GM23338 (cell line): ENCODE data around the gene DNAJC15.

Source experiments
- CREB1 ChIP-seq: fragments of 250-450 bp; sonication (Bioruptor Pico); IDR thresholded peaks from 2 replicates; pipeline ENCODE4 v1.5.0; 2020; ENCODE audit warnings: low read depth, mild to moderate bottlenecking, moderate library complexity
- EZH2 ChIP-seq: fragments of 200-600 bp; sonication (generic); IDR thresholded peaks from one replicate; pipeline ENCODE4 v1.8.0; 2017; ENCODE audit warnings: antibody characterized with exemption, mild to moderate bottlenecking, low read depth; ENCODE audit not compliant: unreplicated experiment
- EZH2phosphoT487 ChIP-seq: fragments of 200-600 bp; sonication (generic); IDR thresholded peaks from one replicate; pipeline ENCODE4 v1.8.1; 2018; ENCODE audit warnings: antibody characterized with exemption; ENCODE audit not compliant: unreplicated experiment
- JUNB ChIP-seq: IDR thresholded peaks from one replicate; pipeline ENCODE4 v1.6.1; 2016; ENCODE audit warnings: antibody characterized with exemption; ENCODE audit not compliant: unreplicated experiment
- NANOG ChIP-seq: IDR thresholded peaks from 2 replicates; pipeline ENCODE4 v1.6.1; 2016; ENCODE audit warnings: antibody characterized with exemption, borderline replicate concordance
- POLR2AphosphoS5 ChIP-seq: IDR thresholded peaks from 2 replicates; pipeline ENCODE4 v1.6.1; 2016; ENCODE audit warnings: antibody characterized with exemption, low read depth
- STAT1 ChIP-seq: IDR thresholded peaks from one replicate; pipeline ENCODE4 v1.6.1; 2016; ENCODE audit warnings: antibody characterized with exemption; ENCODE audit not compliant: unreplicated experiment
- ZNF114 ChIP-seq: fragments of 250-450 bp; sonication (Bioruptor Pico); IDR thresholded peaks from 2 replicates; pipeline ENCODE4 v1.5.0; 2020; ENCODE audit warnings: mild to moderate bottlenecking, moderate library complexity
- TF ChIP-seq, protein P1 (sequence below), 2 experiments: fragments of 200-600 bp in 1 of 2; sonication (generic) in 1 of 2; conservative IDR thresholded peaks; 2 replicates each; pipeline versions ENCODE4 v1.5.1 to v1.6.1; 2016 to 2017; ENCODE audit warnings: antibody characterized with exemption in 2 of 2, low read depth in 2 of 2, mild to moderate bottlenecking in 2 of 2, moderate library complexity in 1 of 2
- TF ChIP-seq, protein P2 (sequence below): IDR thresholded peaks from one replicate; pipeline ENCODE4 v1.6.1; 2018; ENCODE audit warnings: antibody characterized with exemption; ENCODE audit not compliant: unreplicated experiment
- TF ChIP-seq, protein P3 (sequence below): IDR thresholded peaks from 2 replicates; pipeline ENCODE4 v1.6.1; 2016; ENCODE audit warnings: antibody characterized with exemption

DNA sequence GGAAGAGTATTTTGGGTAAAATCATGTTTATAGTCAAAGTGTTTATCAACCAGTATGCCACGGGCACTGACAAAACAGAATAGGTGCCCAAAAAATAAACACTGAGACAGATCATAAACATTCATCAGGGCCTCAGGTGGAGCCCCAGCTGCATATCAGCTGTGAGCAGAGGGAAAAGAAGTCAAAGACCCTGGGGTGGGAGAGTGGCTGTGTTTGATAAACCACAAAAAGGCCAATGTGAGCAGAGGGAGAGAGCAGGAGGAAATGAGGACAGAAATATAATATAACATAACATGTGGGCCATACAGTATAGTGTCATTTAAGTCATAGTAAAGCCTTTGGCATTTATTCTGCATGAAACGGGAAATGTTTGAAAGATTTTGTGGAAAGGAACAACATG, 21.4 kb upstream of the DNAJC15 start:
- TF ChIP-seq POLR2AphosphoS5 (no peak), EZH2 (no peak), CREB1 (CRISPR knock-in tag) (no peak), STAT1 (no peak), EZH2phosphoT487 (no peak), JUNB (no peak), NANOG (no peak), ZNF114 (CRISPR knock-in tag) (no peak)
- TF ChIP-seq, protein P1, sequence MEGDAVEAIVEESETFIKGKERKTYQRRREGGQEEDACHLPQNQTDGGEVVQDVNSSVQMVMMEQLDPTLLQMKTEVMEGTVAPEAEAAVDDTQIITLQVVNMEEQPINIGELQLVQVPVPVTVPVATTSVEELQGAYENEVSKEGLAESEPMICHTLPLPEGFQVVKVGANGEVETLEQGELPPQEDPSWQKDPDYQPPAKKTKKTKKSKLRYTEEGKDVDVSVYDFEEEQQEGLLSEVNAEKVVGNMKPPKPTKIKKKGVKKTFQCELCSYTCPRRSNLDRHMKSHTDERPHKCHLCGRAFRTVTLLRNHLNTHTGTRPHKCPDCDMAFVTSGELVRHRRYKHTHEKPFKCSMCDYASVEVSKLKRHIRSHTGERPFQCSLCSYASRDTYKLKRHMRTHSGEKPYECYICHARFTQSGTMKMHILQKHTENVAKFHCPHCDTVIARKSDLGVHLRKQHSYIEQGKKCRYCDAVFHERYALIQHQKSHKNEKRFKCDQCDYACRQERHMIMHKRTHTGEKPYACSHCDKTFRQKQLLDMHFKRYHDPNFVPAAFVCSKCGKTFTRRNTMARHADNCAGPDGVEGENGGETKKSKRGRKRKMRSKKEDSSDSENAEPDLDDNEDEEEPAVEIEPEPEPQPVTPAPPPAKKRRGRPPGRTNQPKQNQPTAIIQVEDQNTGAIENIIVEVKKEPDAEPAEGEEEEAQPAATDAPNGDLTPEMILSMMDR (conservative IDR thresholded peaks at IDR 0.05; ENCODE audit: low read depth in 2 of 2): no peak
- TF ChIP-seq, protein P2, sequence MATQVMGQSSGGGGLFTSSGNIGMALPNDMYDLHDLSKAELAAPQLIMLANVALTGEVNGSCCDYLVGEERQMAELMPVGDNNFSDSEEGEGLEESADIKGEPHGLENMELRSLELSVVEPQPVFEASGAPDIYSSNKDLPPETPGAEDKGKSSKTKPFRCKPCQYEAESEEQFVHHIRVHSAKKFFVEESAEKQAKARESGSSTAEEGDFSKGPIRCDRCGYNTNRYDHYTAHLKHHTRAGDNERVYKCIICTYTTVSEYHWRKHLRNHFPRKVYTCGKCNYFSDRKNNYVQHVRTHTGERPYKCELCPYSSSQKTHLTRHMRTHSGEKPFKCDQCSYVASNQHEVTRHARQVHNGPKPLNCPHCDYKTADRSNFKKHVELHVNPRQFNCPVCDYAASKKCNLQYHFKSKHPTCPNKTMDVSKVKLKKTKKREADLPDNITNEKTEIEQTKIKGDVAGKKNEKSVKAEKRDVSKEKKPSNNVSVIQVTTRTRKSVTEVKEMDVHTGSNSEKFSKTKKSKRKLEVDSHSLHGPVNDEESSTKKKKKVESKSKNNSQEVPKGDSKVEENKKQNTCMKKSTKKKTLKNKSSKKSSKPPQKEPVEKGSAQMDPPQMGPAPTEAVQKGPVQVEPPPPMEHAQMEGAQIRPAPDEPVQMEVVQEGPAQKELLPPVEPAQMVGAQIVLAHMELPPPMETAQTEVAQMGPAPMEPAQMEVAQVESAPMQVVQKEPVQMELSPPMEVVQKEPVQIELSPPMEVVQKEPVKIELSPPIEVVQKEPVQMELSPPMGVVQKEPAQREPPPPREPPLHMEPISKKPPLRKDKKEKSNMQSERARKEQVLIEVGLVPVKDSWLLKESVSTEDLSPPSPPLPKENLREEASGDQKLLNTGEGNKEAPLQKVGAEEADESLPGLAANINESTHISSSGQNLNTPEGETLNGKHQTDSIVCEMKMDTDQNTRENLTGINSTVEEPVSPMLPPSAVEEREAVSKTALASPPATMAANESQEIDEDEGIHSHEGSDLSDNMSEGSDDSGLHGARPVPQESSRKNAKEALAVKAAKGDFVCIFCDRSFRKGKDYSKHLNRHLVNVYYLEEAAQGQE: no peak
- TF ChIP-seq, protein P3, sequence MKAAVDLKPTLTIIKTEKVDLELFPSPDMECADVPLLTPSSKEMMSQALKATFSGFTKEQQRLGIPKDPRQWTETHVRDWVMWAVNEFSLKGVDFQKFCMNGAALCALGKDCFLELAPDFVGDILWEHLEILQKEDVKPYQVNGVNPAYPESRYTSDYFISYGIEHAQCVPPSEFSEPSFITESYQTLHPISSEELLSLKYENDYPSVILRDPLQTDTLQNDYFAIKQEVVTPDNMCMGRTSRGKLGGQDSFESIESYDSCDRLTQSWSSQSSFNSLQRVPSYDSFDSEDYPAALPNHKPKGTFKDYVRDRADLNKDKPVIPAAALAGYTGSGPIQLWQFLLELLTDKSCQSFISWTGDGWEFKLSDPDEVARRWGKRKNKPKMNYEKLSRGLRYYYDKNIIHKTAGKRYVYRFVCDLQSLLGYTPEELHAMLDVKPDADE: no peak
